Panc1 (cell line): ENCODE measurements around the gene VSTM5. TPM values are rescaled to one million over a fixed set of nuclear protein-coding genes. Genes with fewer than 3 reads are reported as not detected.

Experiments used
- ATAC-seq: fragments of 200-7000 bp; cut with Tn5 transposase; 2 replicates; pipeline ENCODE4 v1.9.1; 2020; ENCODE audit warnings: mild to moderate bottlenecking, moderate library complexity
- BruUV-seq: library from RNA; stranded (reverse); fragments of 400-500 nt; replicated peaks from 2 replicates; lab custom pipeline; 2021; lab: Mats Ljungman, UMichigan
- CTCF ChIA-PET: fragments of 300-600 bp; sonication (Branson Sonifier 250); formaldehyde crosslinking; loops from one replicate; lab custom pipeline; 2022; ENCODE audit warnings: antibody characterized with exemption; lab: Charles Lee
- POLR2A ChIA-PET: fragments of 300-600 bp; sonication (Branson Sonifier 250); formaldehyde crosslinking; loops from one replicate; lab custom pipeline; 2022; ENCODE audit warnings: antibody characterized with exemption; lab: Charles Lee
- DNase-seq: peaks from one replicate; pipeline ENCODE4 v3.0.0-alpha.2; 2010; ENCODE audit warnings: low read depth, low spot score
- H3K27ac ChIP-seq: 2 replicates; pipeline ENCODE4 v1.5.1; 2011; ENCODE audit warnings: mild to moderate bottlenecking, low read length, inconsistent platforms
- H3K27me3 ChIP-seq: fragments of 200-500 bp; sonication (Bioruptor generic); 2 replicates; pipeline ENCODE4 v1.6.0; 2014; ENCODE audit warnings: low read length, inconsistent platforms; ENCODE audit not compliant: control insufficient read depth, insufficient read depth
- H3K36me3 ChIP-seq: fragments of 200-500 bp; sonication (Bioruptor generic); 2 replicates; pipeline ENCODE4 v1.5.1; 2014; ENCODE audit warnings: inconsistent platforms, mild to moderate bottlenecking, low read length, moderate library complexity; ENCODE audit not compliant: control insufficient read depth, insufficient read depth
- H3K4me1 ChIP-seq: 2 replicates; pipeline ENCODE4 v1.5.1; 2011; ENCODE audit warnings: inconsistent platforms, mild to moderate bottlenecking, low read length, moderate library complexity; ENCODE audit not compliant: control insufficient read depth, insufficient read depth
- H3K4me3 ChIP-seq, 2 experiments: 2 replicates each; pipeline ENCODE4 v1.5.1; 2011 to 2012; ENCODE audit warnings: low read depth in 2 of 2, low read length in 2 of 2, mild to moderate bottlenecking in 2 of 2, inconsistent platforms in 1 of 2, moderate library complexity in 1 of 2
- H3K9me3 ChIP-seq: fragments of 200-500 bp; sonication (Bioruptor generic); 2 replicates; pipeline ENCODE4 v1.5.1; 2014; ENCODE audit warnings: low read depth, mild to moderate bottlenecking, inconsistent platforms, low read length, moderate library complexity; ENCODE audit not compliant: control insufficient read depth, insufficient read depth
- POLR2AphosphoS5 ChIP-seq: IDR thresholded peaks from 2 replicates; pipeline ENCODE4 v1.6.1; 2012; ENCODE audit warnings: mild to moderate bottlenecking, low read depth, low read length, moderate library complexity
- SIN3A ChIP-seq: IDR thresholded peaks from 2 replicates; pipeline ENCODE4 v1.6.1; 2012; ENCODE audit warnings: low read depth, mild to moderate bottlenecking, low read length, moderate library complexity, borderline replicate concordance; ENCODE audit not compliant: insufficient read depth
- TCF7L2 ChIP-seq: IDR thresholded peaks from 2 replicates; pipeline ENCODE4 v1.6.1; 2011; ENCODE audit warnings: mild to moderate bottlenecking, low read depth, low read length, inconsistent platforms
- in situ Hi-C: cut with HindIII; loops from 2 replicates; pipeline ENCODE4 v1.10.0; 2016; ENCODE audit warnings: low sequenced_read_pairs, low pct_unique_long_range_greater_than_20kb
- intact Hi-C: fragments of 100-400 bp; cut with micrococcal nuclease; formaldehyde crosslinking; loops from one replicate; pipeline ENCODE4 v1.10.0; 2022; ENCODE audit not compliant: unreplicated experiment
- total RNA-seq: library from RNA; stranded (reverse); gene quantifications from one replicate; pipeline ENCODE4 v1.2.1, GENCODE V29; 2021; ENCODE audit not compliant: unreplicated experiment
- TF ChIP-seq, protein P1 (sequence below), 2 experiments: IDR thresholded peaks; 2 replicates each; pipeline ENCODE4 v1.6.1; 2011 to 2012; ENCODE audit warnings: low read depth in 2 of 2, control low read depth in 1 of 2, low read length in 1 of 2, mild to moderate bottlenecking in 1 of 2, moderate library complexity in 1 of 2; ENCODE audit not compliant: insufficient read depth in 1 of 2
- TF ChIP-seq, protein P2 (sequence below): fragments of 450-650 bp; IDR thresholded peaks from 2 replicates; pipeline ENCODE4 v1.5.1; 2017; ENCODE audit warnings: mild to moderate bottlenecking

Gene VSTM5
- total RNA-seq, 1 experiment from 2014 or later = not detected

DNA sequence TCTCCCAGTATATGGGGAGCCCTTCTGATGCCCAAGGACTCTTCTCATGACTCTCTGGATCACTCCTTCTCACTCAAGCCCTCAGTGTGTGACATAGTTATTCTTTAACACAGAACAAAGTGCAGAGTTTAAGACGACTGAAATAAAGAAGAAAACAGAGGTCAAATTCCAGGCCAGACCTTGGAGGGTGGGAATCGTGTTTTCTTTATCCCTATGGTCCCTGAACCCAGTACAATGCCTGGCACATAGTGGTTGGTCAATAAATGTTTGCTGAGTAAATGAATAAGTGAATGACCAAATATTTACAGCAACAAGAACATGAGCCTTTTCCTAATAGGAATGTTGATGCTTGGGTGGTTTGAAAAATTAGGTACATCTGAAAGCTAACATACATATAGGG is 28.8 kb downstream of the VSTM5 start:
- in situ Hi-C loops = no loop called here
- Histone ChIP-seq H3K4me3 (no peak overlapping the region), H3K27me3 (no peaks in the 10 kb centered on the region), H3K9me3 (no peaks in the 10 kb centered on the region), H3K4me1 (no peaks in the 10 kb centered on the region), H3K27ac (no peak overlapping the region), H3K36me3 (no peaks in the 10 kb centered on the region)
- POLR2A ChIA-PET = no interaction called here
- TF ChIP-seq SIN3A (no peak), POLR2AphosphoS5 (no peak), TCF7L2 (no peak)
- TF ChIP-seq, protein P1, sequence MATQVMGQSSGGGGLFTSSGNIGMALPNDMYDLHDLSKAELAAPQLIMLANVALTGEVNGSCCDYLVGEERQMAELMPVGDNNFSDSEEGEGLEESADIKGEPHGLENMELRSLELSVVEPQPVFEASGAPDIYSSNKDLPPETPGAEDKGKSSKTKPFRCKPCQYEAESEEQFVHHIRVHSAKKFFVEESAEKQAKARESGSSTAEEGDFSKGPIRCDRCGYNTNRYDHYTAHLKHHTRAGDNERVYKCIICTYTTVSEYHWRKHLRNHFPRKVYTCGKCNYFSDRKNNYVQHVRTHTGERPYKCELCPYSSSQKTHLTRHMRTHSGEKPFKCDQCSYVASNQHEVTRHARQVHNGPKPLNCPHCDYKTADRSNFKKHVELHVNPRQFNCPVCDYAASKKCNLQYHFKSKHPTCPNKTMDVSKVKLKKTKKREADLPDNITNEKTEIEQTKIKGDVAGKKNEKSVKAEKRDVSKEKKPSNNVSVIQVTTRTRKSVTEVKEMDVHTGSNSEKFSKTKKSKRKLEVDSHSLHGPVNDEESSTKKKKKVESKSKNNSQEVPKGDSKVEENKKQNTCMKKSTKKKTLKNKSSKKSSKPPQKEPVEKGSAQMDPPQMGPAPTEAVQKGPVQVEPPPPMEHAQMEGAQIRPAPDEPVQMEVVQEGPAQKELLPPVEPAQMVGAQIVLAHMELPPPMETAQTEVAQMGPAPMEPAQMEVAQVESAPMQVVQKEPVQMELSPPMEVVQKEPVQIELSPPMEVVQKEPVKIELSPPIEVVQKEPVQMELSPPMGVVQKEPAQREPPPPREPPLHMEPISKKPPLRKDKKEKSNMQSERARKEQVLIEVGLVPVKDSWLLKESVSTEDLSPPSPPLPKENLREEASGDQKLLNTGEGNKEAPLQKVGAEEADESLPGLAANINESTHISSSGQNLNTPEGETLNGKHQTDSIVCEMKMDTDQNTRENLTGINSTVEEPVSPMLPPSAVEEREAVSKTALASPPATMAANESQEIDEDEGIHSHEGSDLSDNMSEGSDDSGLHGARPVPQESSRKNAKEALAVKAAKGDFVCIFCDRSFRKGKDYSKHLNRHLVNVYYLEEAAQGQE (IDR thresholded peaks at IDR 0.05; ENCODE audit: insufficient read depth in 1 of 2, low read depth in 2 of 2, low read length in 1 of 2) = no peak
- TF ChIP-seq, protein P2, sequence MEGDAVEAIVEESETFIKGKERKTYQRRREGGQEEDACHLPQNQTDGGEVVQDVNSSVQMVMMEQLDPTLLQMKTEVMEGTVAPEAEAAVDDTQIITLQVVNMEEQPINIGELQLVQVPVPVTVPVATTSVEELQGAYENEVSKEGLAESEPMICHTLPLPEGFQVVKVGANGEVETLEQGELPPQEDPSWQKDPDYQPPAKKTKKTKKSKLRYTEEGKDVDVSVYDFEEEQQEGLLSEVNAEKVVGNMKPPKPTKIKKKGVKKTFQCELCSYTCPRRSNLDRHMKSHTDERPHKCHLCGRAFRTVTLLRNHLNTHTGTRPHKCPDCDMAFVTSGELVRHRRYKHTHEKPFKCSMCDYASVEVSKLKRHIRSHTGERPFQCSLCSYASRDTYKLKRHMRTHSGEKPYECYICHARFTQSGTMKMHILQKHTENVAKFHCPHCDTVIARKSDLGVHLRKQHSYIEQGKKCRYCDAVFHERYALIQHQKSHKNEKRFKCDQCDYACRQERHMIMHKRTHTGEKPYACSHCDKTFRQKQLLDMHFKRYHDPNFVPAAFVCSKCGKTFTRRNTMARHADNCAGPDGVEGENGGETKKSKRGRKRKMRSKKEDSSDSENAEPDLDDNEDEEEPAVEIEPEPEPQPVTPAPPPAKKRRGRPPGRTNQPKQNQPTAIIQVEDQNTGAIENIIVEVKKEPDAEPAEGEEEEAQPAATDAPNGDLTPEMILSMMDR = no peak
- no TSS peak for BruUV-seq
- CTCF ChIA-PET = no interaction called here
- no peak for ATAC-seq
- intact Hi-C loops = no loop called here
- DNase-seq = no peak

DNA sequence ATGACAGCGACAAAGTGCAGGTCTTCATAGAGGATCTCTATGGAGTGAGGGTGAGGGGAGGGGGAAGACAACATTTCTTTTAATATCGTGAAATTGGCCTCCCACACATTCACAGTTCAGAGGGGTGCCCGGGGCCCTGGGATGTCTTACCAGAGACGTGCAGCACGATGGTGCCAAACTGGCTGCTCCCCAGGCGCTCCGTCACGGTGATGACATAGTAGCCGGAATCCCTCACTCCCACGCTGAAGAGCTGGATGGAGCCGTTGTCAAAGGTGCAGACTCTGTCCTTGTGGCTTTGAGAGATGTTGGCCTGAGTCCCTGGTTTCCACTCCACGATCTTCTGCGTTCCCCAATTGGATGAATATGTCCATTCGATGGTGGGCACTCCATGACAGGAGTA is 29.6 kb downstream of the VSTM5 start:
- H3K36me3 ChIP-seq = no peaks in the 10 kb centered on the region

More for the DNA sequence above, 29.6 kb downstream of the VSTM5 start:
- no peak overlapping the region for H3K4me3 ChIP-seq
- ChIA-PET POLR2A (no interaction called here), CTCF (no interaction called here)
- ATAC-seq = no peak
- no TSS peak for BruUV-seq
- TF ChIP-seq, protein P1 (IDR thresholded peaks at IDR 0.05; ENCODE audit: insufficient read depth in 1 of 2, low read depth in 2 of 2, low read length in 1 of 2) = no peak
- no peak for TF ChIP-seq POLR2AphosphoS5
- no peaks in the 10 kb centered on the region for H3K4me1 ChIP-seq
- DNase-seq = no peak
- H3K27ac ChIP-seq = no peak overlapping the region
- in situ Hi-C loops = no loop called here
- no peaks in the 10 kb centered on the region for H3K9me3 ChIP-seq
- intact Hi-C loops = no loop called here
- H3K27me3 ChIP-seq = no peaks in the 10 kb centered on the region
